SK-N-SH (cell line): ENCODE data around the gene PARP1. TPM values are rescaled to one million over a fixed set of nuclear protein-coding genes. Genes with fewer than 3 reads are reported as not detected.

ENCODE experiments used
- CTCF ChIA-PET: fragments of 300-600, 350-600 bp; formaldehyde crosslinking; extraction: SDS; loops from one replicate; lab custom pipeline; 2021; lab: Yijun Ruan, JAX
- POLR2A ChIA-PET: fragments of 350-600 bp; sonication (Branson Sonifier 250); formaldehyde crosslinking; extraction: SDS; loops from one replicate; lab custom pipeline; 2020; ENCODE audit warnings: antibody characterized with exemption, inconsistent platforms; lab: Yijun Ruan, JAX
- DNase-seq: peaks from one replicate; pipeline ENCODE4 v3.0.0; 2012
- H2AFZ ChIP-seq: fragments of 200-600 bp; sonication (generic); 2 replicates; pipeline ENCODE4 v1.8.1; 2016; ENCODE audit warnings: antibody characterized with exemption, mild to moderate bottlenecking, low read depth
- H3F3A ChIP-seq: fragments of 200-600 bp; sonication (generic); replicated peaks from 2 replicates; pipeline ENCODE3; 2016; ENCODE audit warnings: antibody characterized with exemption, mild to moderate bottlenecking; ENCODE audit not compliant: insufficient read depth
- H3K27ac ChIP-seq, 2 experiments: fragments of 200-500 bp in 1 of 2; fragments of 200-600 bp in 1 of 2; sonication (Bioruptor generic) in 1 of 2; sonication (generic), shearing (Covaris generic) in 1 of 2; 2 replicates each; pipeline versions ENCODE4 v1.5.1 to v1.6.1; 2014 to 2016; ENCODE audit warnings: low read depth in 2 of 2, inconsistent platforms in 1 of 2, low read length in 1 of 2, mild to moderate bottlenecking in 1 of 2, mixed read lengths in 1 of 2
- H3K27me3 ChIP-seq: fragments of 200-600 bp; sonication (generic), shearing (Covaris generic); 2 replicates; pipeline ENCODE4 v1.6.1; 2016; ENCODE audit warnings: mixed run types; ENCODE audit not compliant: insufficient read depth
- H3K36me3 ChIP-seq, 2 experiments: fragments of 200-500 bp in 1 of 2; fragments of 200-600 bp in 1 of 2; sonication (Bioruptor generic) in 1 of 2; sonication (generic) in 1 of 2; replicated peaks in 1 of 2; 2 replicates each; pipeline versions ENCODE3 to v1.5.1; 2014 to 2016; ENCODE audit warnings: low read length in 1 of 2, mild to moderate bottlenecking in 1 of 2; ENCODE audit not compliant: insufficient read depth in 2 of 2, control insufficient read depth in 1 of 2
- H3K4me1 ChIP-seq, 2 experiments: fragments of 200-500 bp in 1 of 2; fragments of 200-600 bp in 1 of 2; sonication (Bioruptor generic) in 1 of 2; sonication (generic), shearing (Covaris generic) in 1 of 2; 2 replicates each; pipeline versions ENCODE4 v1.5.1 to v1.6.1; 2014 to 2016; ENCODE audit warnings: low read depth in 1 of 2, low read length in 1 of 2, mixed run types in 1 of 2; ENCODE audit not compliant: insufficient read depth in 2 of 2, control insufficient read depth in 1 of 2
- H3K4me2 ChIP-seq: fragments of 200-600 bp; sonication (generic), shearing (Covaris generic); 2 replicates; pipeline ENCODE4 v1.6.1; 2017; ENCODE audit warnings: mixed run types
- H3K4me3 ChIP-seq, 2 experiments: fragments of 200-500 bp in 1 of 2; fragments of 200-600 bp in 1 of 2; sonication (Bioruptor generic) in 1 of 2; sonication (generic), shearing (Covaris generic) in 1 of 2; 2 replicates each; pipeline versions ENCODE4 v1.5.1 to v1.8.1; 2014 to 2016; ENCODE audit warnings: low read depth in 2 of 2, inconsistent platforms in 1 of 2, low read length in 1 of 2, mild to moderate bottlenecking in 1 of 2, mixed read lengths in 1 of 2, moderate library complexity in 1 of 2
- H3K79me2 ChIP-seq: fragments of 200-600 bp; sonication (generic); 2 replicates; pipeline ENCODE4 v1.8.1; 2017; ENCODE audit warnings: mild to moderate bottlenecking; ENCODE audit not compliant: insufficient read depth
- H3K9ac ChIP-seq: fragments of 200-600 bp; sonication (generic); 2 replicates; pipeline ENCODE4 v1.6.1; 2017; ENCODE audit warnings: mixed run types
- H3K9me2 ChIP-seq: fragments of 200-600 bp; sonication (generic); 2 replicates; pipeline ENCODE4 v1.6.1; 2017; ENCODE audit warnings: mixed run types
- H3K9me3 ChIP-seq: fragments of 200-600 bp; sonication (generic); 2 replicates; pipeline ENCODE4 v1.6.1; 2017; ENCODE audit warnings: mixed run types, mild to moderate bottlenecking, moderate library complexity
- H4K20me1 ChIP-seq: fragments of 200-600 bp; sonication (generic); 2 replicates; pipeline ENCODE4 v1.6.1; 2017; ENCODE audit warnings: mild to moderate bottlenecking, mixed run types; ENCODE audit not compliant: insufficient read depth
- CHD2 ChIP-seq: fragments of 150-350 bp; IDR thresholded peaks from 2 replicates; pipeline ENCODE4 v1.6.1; 2018; ENCODE audit warnings: low read length; ENCODE audit not compliant: partially characterized antibody
- EP300 ChIP-seq, 2 experiments: IDR thresholded peaks; 2 replicates each; pipeline versions ENCODE4 v1.4.0 to v1.6.1; 2012; ENCODE audit warnings: borderline replicate concordance in 1 of 2, low read depth in 1 of 2, low read length in 1 of 2
- EZH2phosphoT487 ChIP-seq: fragments of 200-600 bp; sonication (generic); IDR thresholded peaks from 2 replicates; pipeline ENCODE4 v1.6.1; 2017; ENCODE audit warnings: low read depth, mixed run types, mild to moderate bottlenecking, antibody characterized with exemption, moderate library complexity, borderline replicate concordance
- FOSL2 ChIP-seq: IDR thresholded peaks from 2 replicates; pipeline ENCODE4 v1.4.0; 2012; ENCODE audit warnings: low read depth, mild to moderate bottlenecking, moderate library complexity, borderline replicate concordance
- FOXM1 ChIP-seq: IDR thresholded peaks from 2 replicates; pipeline ENCODE4 v1.4.0; 2012; ENCODE audit warnings: low read depth, mild to moderate bottlenecking
- GABPA ChIP-seq: IDR thresholded peaks from 2 replicates; pipeline ENCODE4 v1.4.0; 2012; ENCODE audit warnings: low read depth, mild to moderate bottlenecking
- GATA2 ChIP-seq: sonication (generic); formaldehyde crosslinking; IDR thresholded peaks from 2 replicates; pipeline ENCODE4 v1.5.0; 2020; ENCODE audit warnings: mild to moderate bottlenecking, missing genetic modification reagents
- JUND ChIP-seq: IDR thresholded peaks from 2 replicates; pipeline ENCODE4 v1.4.0; 2012
- MEF2A ChIP-seq: IDR thresholded peaks from 2 replicates; pipeline ENCODE4 v1.4.0; 2012; ENCODE audit warnings: low read depth, borderline replicate concordance
- NRF1 ChIP-seq: IDR thresholded peaks from 2 replicates; pipeline ENCODE4 v1.6.1; 2012; ENCODE audit warnings: low read depth, mild to moderate bottlenecking, low read length
- POLR2AphosphoS5 ChIP-seq: IDR thresholded peaks from 2 replicates; pipeline ENCODE4 v1.6.1; 2012; ENCODE audit warnings: low read depth, low read length
- RCOR1 ChIP-seq: fragments of 150-350 bp; IDR thresholded peaks from 2 replicates; pipeline ENCODE4 v1.6.1; 2017; ENCODE audit warnings: antibody characterized with exemption, low read length
- SIN3A ChIP-seq: IDR thresholded peaks from 2 replicates; pipeline ENCODE4 v1.6.1; 2012; ENCODE audit warnings: low read depth, mild to moderate bottlenecking, low read length, moderate library complexity, borderline replicate concordance
- SMC3 ChIP-seq: IDR thresholded peaks from 2 replicates; pipeline ENCODE4 v1.6.1; 2012; ENCODE audit warnings: low read depth, low read length, improper control_type of control experiment
- TAF1 ChIP-seq: IDR thresholded peaks from 2 replicates; pipeline ENCODE4 v1.6.1; 2012; ENCODE audit warnings: low read depth, mild to moderate bottlenecking, low read length, moderate library complexity, borderline replicate concordance
- TCF12 ChIP-seq: IDR thresholded peaks from 2 replicates; pipeline ENCODE4 v1.4.0; 2012
- WGBS: methylation state at CpG from one replicate; pipeline ENCODE4 v1.1.6; 2017; ENCODE audit warnings: low lambda C conversion rate; 5-methylcytosine and 5-hydroxymethylcytosine counted together
- polyA plus RNA-seq, 3 experiments: library from polyadenylated mRNA; depleted of rRNA; stranded (reverse); fragments of >200 nt; gene quantifications; 2 replicates each; pipeline ENCODE4 v1.2.3, GENCODE V29; 2012
- TF ChIP-seq, protein P1 (sequence below): fragments of 150-350 bp; IDR thresholded peaks from 2 replicates; pipeline ENCODE4 v1.6.1; 2017; ENCODE audit warnings: antibody characterized with exemption, low read length, low read depth, borderline replicate concordance
- TF ChIP-seq, protein P2 (sequence below): IDR thresholded peaks from 2 replicates; pipeline ENCODE4 v1.6.1; 2012; ENCODE audit warnings: mild to moderate bottlenecking, low read depth, low read length, moderate library complexity
- TF ChIP-seq, protein P3 (sequence below): IDR thresholded peaks from 2 replicates; pipeline ENCODE4 v1.4.0; 2012; ENCODE audit warnings: low read depth
- TF ChIP-seq, protein P4 (sequence below): IDR thresholded peaks from 2 replicates; pipeline ENCODE4 v1.4.0; 2012; ENCODE audit warnings: low read depth, borderline replicate concordance
- TF ChIP-seq, protein P5 (sequence below): fragments of 150-350 bp; IDR thresholded peaks from 2 replicates; pipeline ENCODE4 v1.6.1; 2016; ENCODE audit warnings: mild to moderate bottlenecking, low read depth, low read length

The PARP1 gene
- polyA plus RNA-seq, 1 of the 3 experiments (the other 2 are of a cell fraction), result 239 TPM

DNA sequence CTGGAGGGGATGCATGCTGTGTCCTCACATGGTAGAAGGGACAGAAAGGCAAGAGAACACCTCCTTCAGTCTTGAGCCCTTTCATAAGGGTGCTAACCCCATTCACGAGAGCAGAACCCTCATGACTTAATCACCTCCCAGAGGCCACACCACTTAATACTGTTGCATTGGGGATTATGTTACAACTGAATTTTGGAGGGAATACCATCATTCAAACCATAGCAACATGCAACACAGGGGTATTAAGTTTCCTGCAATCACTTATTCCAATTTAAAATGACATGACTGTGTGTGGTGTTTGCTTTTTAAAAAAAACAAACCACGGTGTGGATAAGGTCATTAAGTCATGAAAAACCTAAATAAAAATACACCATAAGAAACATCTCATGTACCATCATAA, 95.8 kb downstream of the PARP1 start (continued):
- no peak for TF ChIP-seq POLR2AphosphoS5
- TF ChIP-seq SMC3, result no peak
- TF ChIP-seq FOSL2, result no peak
- TF ChIP-seq, protein P1, sequence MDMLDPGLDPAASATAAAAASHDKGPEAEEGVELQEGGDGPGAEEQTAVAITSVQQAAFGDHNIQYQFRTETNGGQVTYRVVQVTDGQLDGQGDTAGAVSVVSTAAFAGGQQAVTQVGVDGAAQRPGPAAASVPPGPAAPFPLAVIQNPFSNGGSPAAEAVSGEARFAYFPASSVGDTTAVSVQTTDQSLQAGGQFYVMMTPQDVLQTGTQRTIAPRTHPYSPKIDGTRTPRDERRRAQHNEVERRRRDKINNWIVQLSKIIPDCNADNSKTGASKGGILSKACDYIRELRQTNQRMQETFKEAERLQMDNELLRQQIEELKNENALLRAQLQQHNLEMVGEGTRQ, result no peak
- TF ChIP-seq, protein P2, sequence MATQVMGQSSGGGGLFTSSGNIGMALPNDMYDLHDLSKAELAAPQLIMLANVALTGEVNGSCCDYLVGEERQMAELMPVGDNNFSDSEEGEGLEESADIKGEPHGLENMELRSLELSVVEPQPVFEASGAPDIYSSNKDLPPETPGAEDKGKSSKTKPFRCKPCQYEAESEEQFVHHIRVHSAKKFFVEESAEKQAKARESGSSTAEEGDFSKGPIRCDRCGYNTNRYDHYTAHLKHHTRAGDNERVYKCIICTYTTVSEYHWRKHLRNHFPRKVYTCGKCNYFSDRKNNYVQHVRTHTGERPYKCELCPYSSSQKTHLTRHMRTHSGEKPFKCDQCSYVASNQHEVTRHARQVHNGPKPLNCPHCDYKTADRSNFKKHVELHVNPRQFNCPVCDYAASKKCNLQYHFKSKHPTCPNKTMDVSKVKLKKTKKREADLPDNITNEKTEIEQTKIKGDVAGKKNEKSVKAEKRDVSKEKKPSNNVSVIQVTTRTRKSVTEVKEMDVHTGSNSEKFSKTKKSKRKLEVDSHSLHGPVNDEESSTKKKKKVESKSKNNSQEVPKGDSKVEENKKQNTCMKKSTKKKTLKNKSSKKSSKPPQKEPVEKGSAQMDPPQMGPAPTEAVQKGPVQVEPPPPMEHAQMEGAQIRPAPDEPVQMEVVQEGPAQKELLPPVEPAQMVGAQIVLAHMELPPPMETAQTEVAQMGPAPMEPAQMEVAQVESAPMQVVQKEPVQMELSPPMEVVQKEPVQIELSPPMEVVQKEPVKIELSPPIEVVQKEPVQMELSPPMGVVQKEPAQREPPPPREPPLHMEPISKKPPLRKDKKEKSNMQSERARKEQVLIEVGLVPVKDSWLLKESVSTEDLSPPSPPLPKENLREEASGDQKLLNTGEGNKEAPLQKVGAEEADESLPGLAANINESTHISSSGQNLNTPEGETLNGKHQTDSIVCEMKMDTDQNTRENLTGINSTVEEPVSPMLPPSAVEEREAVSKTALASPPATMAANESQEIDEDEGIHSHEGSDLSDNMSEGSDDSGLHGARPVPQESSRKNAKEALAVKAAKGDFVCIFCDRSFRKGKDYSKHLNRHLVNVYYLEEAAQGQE, result no peak
- no peak for TF ChIP-seq FOXM1
- TF ChIP-seq GATA2 (CRISPR knock-in tag), result no peak
- TF ChIP-seq MEF2A, result no peak
- TF ChIP-seq, all 33 proteins: peak for 0

DNA sequence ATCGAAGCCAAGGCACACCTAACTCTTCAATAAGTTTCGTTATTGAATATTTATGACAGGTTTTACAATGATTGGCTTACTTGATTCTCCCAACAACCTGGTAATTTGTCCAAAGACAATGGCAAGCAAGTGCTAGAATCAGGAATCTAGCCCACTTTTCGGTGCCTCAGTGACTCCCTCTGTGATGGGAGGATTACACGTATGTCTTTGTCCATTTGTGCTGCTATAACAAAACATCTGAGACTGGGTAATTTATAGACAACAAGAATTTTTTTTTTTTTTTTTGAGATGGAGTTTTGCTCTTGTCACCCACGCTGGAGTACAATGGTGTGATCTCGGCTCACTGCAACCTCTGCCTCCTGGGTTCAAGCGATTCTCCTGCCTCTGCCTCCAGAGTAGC, 96.5 kb downstream of the PARP1 start:
- POLR2A ChIA-PET, result no interaction called here

More for the DNA sequence above, 96.5 kb downstream of the PARP1 start:
- H3K9ac ChIP-seq, result no peak overlapping the region
- 95% methylated on average over 7 of the region's 7 CpGs for WGBS
- H3K27ac ChIP-seq, result no peak overlapping the region
- no peak overlapping the region for H2AFZ ChIP-seq
- CTCF ChIA-PET, result interaction anchor here (0.8 to 4.0 kb wide), 4 partner anchors 11 to 247 kb away, joined by 3 to 22 read pairs (median 4); no protein-coding TSS in a partner anchor
- H3K79me2 ChIP-seq, result peaks cover 23% of the 10 kb centered on the region
- no peaks in the 10 kb centered on the region for H3K36me3 ChIP-seq
- no peak overlapping the region for H3K4me3 ChIP-seq
- H4K20me1 ChIP-seq, result no peaks in the 10 kb centered on the region
- no peak overlapping the region for H3K4me2 ChIP-seq
- DNase-seq, result no peak
- H3K4me1 ChIP-seq, result peaks cover 0 to 8% of the 10 kb centered on the region in 2 experiments; a peak in 3 of 4 replicates
- H3F3A ChIP-seq, result peaks cover 3% of the 10 kb centered on the region
- H3K27me3 ChIP-seq, result no peaks in the 10 kb centered on the region
- no peaks in the 10 kb centered on the region for H3K9me2 ChIP-seq
- TF ChIP-seq GABPA (no peak), NRF1 (no peak), TCF12 (no peak), MEF2A (no peak), TAF1 (no peak), EZH2phosphoT487 (no peak), RCOR1 (no peak), EP300 (IDR thresholded peaks at IDR 0.05; ENCODE audit: borderline replicate concordance in 1 of 2, low read depth in 1 of 2, low read length in 1 of 2) (no peak), SMC3 (no peak), CHD2 (no peak), GATA2 (CRISPR knock-in tag) (no peak), SIN3A (no peak), JUND (no peak)
- TF ChIP-seq, protein P3, sequence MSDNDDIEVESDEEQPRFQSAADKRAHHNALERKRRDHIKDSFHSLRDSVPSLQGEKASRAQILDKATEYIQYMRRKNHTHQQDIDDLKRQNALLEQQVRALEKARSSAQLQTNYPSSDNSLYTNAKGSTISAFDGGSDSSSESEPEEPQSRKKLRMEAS, result no peak
- TF ChIP-seq, protein P4, sequence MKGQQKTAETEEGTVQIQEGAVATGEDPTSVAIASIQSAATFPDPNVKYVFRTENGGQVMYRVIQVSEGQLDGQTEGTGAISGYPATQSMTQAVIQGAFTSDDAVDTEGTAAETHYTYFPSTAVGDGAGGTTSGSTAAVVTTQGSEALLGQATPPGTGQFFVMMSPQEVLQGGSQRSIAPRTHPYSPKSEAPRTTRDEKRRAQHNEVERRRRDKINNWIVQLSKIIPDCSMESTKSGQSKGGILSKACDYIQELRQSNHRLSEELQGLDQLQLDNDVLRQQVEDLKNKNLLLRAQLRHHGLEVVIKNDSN, result no peak
- TF ChIP-seq, protein P5, sequence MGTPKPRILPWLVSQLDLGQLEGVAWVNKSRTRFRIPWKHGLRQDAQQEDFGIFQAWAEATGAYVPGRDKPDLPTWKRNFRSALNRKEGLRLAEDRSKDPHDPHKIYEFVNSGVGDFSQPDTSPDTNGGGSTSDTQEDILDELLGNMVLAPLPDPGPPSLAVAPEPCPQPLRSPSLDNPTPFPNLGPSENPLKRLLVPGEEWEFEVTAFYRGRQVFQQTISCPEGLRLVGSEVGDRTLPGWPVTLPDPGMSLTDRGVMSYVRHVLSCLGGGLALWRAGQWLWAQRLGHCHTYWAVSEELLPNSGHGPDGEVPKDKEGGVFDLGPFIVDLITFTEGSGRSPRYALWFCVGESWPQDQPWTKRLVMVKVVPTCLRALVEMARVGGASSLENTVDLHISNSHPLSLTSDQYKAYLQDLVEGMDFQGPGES, result no peak
- TF ChIP-seq, protein P2, result no peak
- no peaks in the 10 kb centered on the region for H3K9me3 ChIP-seq
